NCI-H1930 (cell line): ENCODE measurements around the gene NANOS2.

Experiments used
- DNase-seq, 2 experiments: peaks; one replicate each; lab custom pipeline; 2025; lab: John Stamatoyannopoulos, UW

The NANOS2 gene

GRCh38 chr19:45895519-45895972 lies 19.0 kb downstream of the NANOS2 start:
- no peak for DNase-seq

GRCh38 chr19:45890877-45891276 lies 23.7 kb downstream of the NANOS2 start:
- no peak for DNase-seq

- DNase-seq, result no peak
Observed at GRCh38 chr19:45889210-45889885, 25.2 kb downstream of the NANOS2 start.

GRCh38 chr19:45887200-45887710 lies 27.3 kb downstream of the NANOS2 start:
- no peak for DNase-seq

GRCh38 chr19:45886427-45887199 lies 28.0 kb downstream of the NANOS2 start:
- peak; percentile 90 to 96 for DNase-seq

GRCh38 chr19:45885556-45886426 lies 28.8 kb downstream of the NANOS2 start, which contains the start of gene IRF2BP1:
IRF2BP1 (minus strand) TSS chr19:45886141; CDS start chr19:45885774, 367 bp downstream.
- peak; percentile 94 to 95 for DNase-seq

- no peak for DNase-seq
Observed at GRCh38 chr19:45884682-45885555, 29.7 kb downstream of the NANOS2 start.

- DNase-seq, result no peak
Observed at GRCh38 chr19:45883881-45884681, 30.5 kb downstream of the NANOS2 start.

GRCh38 chr19:45883586-45883880 lies 31.0 kb downstream of the NANOS2 start:
- DNase-seq, result no peak

- peak; percentile 83 to 91 for DNase-seq
Observed at GRCh38 chr19:45882652-45883585, 31.7 kb downstream of the NANOS2 start.

- no peak for DNase-seq
Observed at GRCh38 chr19:45881909-45882528, 32.6 kb downstream of the NANOS2 start.

GRCh38 chr19:45881082-45881908 lies 33.3 kb downstream of the NANOS2 start:
- no peak for DNase-seq

GRCh38 chr19:45879971-45880370 lies 34.6 kb downstream of the NANOS2 start:
- DNase-seq, result no peak

GRCh38 chr19:45879055-45879454 lies 35.5 kb downstream of the NANOS2 start:
- DNase-seq, result no peak

GRCh38 chr19:45878043-45878794 lies 36.4 kb downstream of the NANOS2 start:
- no peak for DNase-seq

GRCh38 chr19:45876411-45877197 lies 38.0 kb downstream of the NANOS2 start:
- DNase-seq, result no peak

GRCh38 chr19:45876161-45876410 lies 38.5 kb downstream of the NANOS2 start:
- DNase-seq, result no peak
